ENCODE data around the gene KRTAP5-2.

Gene KRTAP5-2

DNA sequence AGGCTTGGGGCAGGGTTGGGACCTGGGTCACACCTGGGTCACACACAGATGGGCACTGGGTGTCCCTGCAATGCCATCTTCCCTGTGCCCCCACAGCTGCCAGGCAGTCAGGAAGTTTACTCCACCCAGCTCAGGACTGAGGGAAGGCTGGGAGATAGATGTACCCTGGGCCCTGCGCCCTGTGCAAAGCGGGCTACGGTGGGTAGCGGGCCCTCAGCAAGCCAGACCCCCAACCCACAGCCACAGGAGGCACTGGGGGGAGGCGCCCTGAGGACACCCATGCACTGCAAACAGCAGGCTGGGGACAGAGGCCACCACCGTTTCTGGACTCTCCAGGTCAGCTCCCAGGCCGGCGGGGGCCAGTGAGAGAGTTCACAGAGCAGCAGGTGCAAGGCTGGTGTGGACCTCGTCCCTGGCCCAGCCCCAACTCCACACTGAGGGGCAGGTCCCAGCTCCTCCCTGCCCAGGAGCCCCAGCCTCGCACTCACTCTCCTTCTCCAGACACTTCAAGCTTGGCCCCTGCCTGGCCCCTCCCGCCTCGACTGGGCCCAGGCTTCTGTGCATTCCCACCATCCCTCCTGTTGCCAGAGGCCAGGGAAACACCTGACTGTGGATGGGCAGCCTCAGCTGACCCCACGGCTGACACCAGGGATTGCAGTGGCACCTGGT is 30.9 kb downstream of the KRTAP5-2 start:
- no peak for DNase-seq (ENCODE audit: low read depth)

DNA sequence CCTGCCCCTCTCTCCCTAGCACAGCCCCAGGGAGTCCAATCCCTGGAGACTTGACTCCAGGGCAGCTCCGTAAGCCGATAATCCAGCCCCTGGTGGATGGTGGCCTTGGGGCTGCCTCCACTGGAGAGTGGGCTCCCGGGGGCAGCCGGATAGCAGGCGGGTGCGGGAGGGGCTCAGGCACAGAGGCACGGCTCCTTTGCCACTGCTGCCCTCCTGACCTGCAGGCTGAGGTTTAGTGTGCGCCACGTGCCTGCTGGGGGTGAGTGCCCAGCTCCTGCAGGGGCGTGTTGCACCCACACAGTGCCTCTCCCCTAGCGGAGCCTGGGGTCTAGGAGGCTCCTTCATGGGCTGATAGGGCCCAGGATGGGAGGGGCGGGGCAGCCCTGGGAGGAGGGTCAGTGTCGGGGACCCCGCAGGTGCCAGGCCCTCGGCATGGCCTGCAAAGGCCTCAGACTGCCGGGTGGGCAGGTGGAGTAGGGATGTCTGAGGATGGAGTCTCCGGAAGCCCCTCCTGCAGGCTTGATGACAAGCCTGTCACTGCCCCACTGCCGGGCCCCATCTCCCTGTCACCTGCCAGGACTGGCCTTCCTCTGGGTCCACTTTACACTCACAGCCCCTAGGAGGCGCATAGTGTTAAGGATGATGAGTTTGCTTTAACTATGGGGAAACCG is 31.6 kb downstream of the KRTAP5-2 start:
- no peak for DNase-seq (ENCODE audit: low read depth)

DNA sequence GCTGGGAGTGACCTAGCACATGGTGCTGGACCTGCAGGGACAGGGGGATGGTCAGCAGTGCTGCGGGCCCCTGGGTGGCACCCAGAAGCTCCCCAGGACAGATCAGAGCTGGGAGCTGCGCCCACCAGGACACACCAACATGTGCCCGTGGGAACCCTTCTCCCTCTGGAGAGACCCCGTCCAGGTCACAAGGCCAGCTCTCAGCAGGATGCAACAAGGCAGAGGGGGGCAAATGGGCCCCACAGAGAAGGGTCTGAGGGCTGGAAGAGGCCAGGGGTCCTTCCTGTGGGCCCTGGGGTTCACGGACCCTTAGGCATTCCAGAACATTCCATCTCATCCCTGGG is 32.2 kb downstream of the KRTAP5-2 start:
- DNase-seq (ENCODE audit: low read depth), result no peak

- DNase-seq (ENCODE audit: low read depth), result no peak
Measured at GRCh38 chr11:1565173-1565903, 32.8 kb downstream of the KRTAP5-2 start.

- DNase-seq (ENCODE audit: low read depth), result no peak
Measured at GRCh38 chr11:1564535-1565172, 33.4 kb downstream of the KRTAP5-2 start.

DNA sequence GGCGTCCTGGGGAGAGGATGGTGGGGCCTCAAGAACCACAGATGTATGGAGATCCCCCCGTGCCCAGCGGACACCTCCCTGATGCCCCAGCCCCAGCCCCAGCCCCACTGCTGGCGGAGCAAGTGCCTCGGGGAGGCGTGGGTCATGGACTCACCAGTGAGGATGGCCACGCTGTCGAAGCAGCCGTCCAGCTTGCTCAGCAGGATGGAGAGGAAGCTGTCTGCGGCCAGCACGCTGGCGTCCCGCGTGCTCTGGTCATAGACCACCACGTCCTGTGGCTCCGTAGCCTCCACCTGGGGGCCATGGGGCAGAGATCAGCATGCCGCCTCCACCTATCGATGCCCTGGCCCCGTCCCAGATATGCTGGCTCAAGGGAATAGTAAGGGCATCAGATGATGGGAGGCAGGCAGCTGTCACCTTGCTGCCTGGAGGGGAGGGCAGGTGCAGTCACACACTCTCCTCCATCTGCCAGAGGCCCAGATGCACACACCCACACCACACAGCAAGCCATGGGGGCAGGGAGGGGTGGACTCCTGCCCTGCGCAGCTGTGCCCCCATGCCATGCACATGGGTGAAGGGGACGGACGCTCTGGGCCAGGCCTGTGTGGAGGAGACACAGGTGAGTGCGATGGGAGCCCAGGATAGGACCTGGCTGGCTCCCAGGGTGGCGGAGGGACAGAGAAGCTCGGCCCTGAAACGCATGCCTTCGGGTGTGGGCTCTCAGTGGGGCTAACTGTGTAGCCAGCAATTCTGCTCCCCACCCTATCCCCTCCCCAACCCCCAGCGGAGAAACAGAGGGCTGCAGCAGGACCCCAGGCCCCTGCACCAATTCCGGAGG is 34.2 kb downstream of the KRTAP5-2 start:
- DNase-seq (ENCODE audit: low read depth), result no peak

DNA sequence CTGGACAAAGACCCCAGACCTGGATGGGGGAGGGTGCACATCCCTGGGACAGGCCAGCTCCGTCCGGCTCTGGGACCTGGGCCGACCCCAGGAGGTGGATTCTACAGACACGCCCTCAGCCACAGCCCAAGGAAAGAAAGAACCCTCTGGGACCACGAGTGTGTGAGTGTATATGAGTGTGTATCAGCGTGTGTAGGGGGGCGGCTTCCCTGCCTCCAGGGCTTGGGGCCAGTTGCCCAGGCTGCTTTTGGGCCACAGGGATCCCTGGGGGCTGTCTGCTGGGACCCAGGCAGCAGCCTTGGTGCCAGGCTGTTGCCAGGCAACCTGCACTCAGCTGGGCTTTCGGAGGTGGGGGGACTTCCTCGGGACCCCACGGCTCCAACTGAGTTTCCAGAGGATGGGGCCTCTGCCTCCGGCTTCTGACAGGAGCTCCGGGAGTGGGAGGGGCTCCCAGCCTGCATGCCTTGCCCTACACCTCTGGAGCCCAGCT is 34.9 kb downstream of the KRTAP5-2 start:
- no peak for DNase-seq (ENCODE audit: low read depth)

GRCh38 chr11:1562469-1563148 is 35.5 kb downstream of the KRTAP5-2 start:
- no peak for DNase-seq (ENCODE audit: low read depth)

DNA sequence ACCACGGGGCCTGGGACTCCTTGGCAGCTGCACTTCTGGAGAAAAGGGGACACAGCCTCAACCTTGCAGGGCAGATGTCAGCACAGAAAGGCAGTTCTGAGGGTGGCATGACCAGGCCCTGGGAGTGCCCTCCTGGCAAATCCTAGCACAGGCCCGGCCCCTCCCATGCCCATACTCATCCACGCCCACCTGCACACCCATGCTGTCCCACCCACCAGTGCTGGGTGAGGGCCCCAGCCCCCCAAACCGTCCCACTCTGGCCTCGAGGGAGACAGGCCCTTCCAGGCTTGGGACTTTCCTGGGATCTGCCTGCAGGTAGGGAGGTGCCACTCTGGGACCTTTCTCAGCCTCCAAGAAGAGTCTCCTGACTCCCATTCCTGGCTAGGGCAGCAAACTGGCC is 36.1 kb downstream of the KRTAP5-2 start:
- no peak for DNase-seq (ENCODE audit: low read depth)

- DNase-seq (ENCODE audit: low read depth), result no peak
Measured at GRCh38 chr11:1561266-1561665, 36.8 kb downstream of the KRTAP5-2 start.

- no peak for DNase-seq (ENCODE audit: low read depth)
Measured at GRCh38 chr11:1560649-1561251, 37.3 kb downstream of the KRTAP5-2 start.

- no peak for DNase-seq (ENCODE audit: low read depth)
Measured at GRCh38 chr11:1560002-1560648, 38.0 kb downstream of the KRTAP5-2 start.

- DNase-seq (ENCODE audit: low read depth), result no peak
Measured at GRCh38 chr11:1559111-1559951, 38.8 kb downstream of the KRTAP5-2 start.

- no peak for DNase-seq (ENCODE audit: low read depth)
Measured at GRCh38 chr11:1558775-1559110, 39.4 kb downstream of the KRTAP5-2 start.

DNA sequence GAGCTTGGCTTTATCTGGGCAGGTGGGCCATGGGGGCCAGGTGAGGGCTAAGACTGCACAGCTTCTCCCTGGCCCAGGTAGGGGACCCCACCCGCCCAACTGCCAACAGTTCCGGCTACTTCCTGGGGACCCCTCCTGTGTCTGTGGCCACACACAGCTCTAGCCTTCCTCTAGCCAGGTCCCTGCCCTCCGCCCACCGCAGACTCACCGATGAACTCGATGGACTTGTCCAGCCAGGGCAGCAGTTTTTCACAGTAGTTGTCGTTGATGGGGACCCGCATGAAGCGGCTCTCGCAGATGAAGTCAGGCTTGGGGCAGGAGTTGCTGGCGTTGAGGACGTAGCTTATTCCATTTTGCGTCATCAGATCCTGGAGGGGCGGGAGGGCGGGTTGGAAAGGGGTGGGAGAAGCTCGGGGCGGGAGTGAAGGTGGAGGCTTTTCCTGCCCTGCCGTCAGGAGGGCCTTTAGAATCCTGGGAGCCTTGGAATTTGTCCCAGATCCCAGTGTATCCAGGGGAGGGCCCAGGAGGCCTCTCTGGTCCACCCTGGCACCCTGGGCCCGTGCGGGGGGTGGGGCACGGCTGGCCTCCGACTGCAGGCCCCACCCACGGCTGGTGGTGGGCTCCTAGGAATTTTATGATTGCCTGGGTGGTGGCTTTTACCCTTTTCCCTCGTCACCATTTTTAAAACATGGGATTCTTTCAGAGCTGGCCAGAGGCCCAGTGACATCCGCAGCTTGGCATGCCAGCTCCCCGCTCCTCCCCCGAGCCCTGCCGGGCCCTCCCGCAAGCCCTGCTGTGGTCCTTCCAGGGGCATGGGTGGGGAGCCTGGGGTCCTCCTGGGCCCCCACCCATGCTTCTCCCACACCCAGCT is 40.0 kb downstream of the KRTAP5-2 start:
- DNase-seq (ENCODE audit: low read depth), result no peak

- no peak for DNase-seq (ENCODE audit: low read depth)
Measured at GRCh38 chr11:1557051-1557884, 40.8 kb downstream of the KRTAP5-2 start.

DNA sequence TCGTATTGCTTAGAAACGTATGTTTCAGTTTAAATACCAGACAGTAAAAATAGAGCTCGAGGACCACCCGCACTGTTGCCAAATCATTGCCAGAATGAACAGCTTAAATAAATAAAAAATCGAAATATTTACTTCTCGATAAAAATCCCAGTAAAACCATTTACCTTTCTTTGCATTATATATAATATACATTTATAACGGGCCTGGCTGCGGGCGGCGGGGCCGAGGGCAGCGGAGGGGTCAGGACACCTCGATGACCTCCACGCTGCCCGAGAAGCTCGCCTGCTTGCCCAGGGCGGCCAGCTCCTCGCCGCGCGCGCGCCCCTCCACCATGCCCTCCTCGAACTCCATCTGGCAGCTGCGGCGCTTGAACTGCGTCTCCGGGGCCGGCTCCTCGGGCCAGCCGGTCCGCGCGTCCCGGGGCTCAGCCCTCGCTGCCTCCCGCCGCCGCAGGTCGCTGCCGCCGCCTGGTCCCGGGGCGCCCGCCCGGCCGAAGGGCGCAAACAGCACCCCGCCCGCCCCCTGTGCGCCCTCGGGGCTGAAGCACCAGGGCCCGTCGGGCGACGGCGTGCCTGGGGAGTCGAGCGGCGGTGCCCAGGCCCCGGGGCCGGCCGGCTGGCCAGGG is 41.7 kb downstream of the KRTAP5-2 start:
- no peak for DNase-seq (ENCODE audit: low read depth)

Measured in stimulated activated CD8-positive, alpha-beta memory T cell treated with anti-CD3 and anti-CD28 coated beads, Interleukin-12 subunit alpha, Interleukin-12 subunit beta, amount 100 ng/mL, for 1 hour (primary cell).